WERI-Rb-1 (cell line): ENCODE data around the gene GBX2.

Experiments
- DNase-seq: peaks from one replicate; pipeline ENCODE4 v3.0.0-alpha.2; 2020
- H3K27ac ChIP-seq: fragments of 250-450 bp; sonication (Bioruptor Pico); 2 replicates; pipeline ENCODE4 v1.5.1; 2020; ENCODE audit warnings: mild to moderate bottlenecking, moderate library complexity
- H3K27me3 ChIP-seq: fragments of 250-450 bp; sonication (Bioruptor Pico); 2 replicates; pipeline ENCODE4 v1.5.1; 2021; ENCODE audit warnings: mild to moderate bottlenecking, low read depth, moderate library complexity; ENCODE audit not compliant: insufficient read depth, severe bottlenecking
- H3K36me3 ChIP-seq: fragments of 250-450 bp; sonication (Bioruptor Pico); 2 replicates; pipeline ENCODE4 v1.5.1; 2020; ENCODE audit warnings: mild to moderate bottlenecking, moderate library complexity
- H3K4me3 ChIP-seq: 2 replicates; pipeline ENCODE4 v1.5.1; 2011; ENCODE audit warnings: low read depth, mild to moderate bottlenecking, control low read depth, low read length
- H3K9me3 ChIP-seq: fragments of 250-450 bp; sonication (Bioruptor Pico); 2 replicates; pipeline ENCODE4 v1.5.1; 2021; ENCODE audit warnings: mild to moderate bottlenecking, moderate library complexity; ENCODE audit not compliant: severe bottlenecking
- CTCF ChIP-seq: IDR thresholded peaks from 2 replicates; pipeline ENCODE4 v1.5.1; 2011; ENCODE audit warnings: low read depth, mild to moderate bottlenecking, control low read depth, inconsistent platforms, low read length

The GBX2 gene

DNA sequence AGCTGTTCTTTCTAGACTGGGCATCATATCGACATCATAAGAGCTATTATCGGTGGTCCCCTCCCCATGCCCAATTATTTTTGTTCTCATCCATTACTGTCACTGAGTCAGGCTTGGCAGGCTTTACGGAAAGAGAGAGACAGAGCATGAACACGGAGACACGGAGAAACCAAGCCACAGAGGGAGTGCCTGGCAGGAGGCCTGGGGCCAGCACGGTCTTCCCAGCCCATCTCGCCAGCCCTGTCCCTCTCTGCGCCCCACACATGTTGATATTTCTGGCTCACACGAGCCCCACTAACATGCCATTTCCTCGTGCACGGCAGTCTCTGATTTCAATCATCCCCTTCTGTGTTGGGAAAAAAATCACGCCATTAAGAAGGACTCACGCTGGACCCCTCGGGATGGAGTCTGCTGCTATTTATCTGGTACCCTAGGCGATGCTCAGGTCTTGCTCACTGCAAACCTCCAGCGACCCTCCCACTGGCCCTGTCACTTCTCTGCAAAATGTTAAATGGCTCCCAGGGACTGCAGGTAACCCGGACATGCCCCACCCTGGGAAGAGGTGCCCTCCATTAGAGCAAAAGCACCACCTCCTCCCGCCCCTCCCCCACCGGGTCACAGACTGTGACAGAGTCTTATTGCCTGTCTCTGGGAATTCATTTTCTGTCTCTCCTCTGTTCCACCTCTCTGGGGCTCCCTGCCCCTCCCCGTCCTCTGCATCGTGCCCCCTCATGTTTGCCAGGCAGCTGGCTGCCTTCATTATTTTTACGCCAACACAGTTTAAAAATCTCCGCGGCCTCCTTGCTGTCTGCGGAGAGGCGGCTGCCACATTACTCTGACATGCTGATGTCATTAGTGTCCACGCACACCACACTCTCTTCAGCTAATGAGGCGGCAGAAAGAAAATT lies 40.1 kb upstream of the GBX2 start:
- TF ChIP-seq CTCF, result no peak
- Histone ChIP-seq H3K36me3 (no peaks in the 10 kb centered on the region), H3K4me3 (no peak overlapping the region), H3K27me3 (peaks cover 44% of the 10 kb centered on the region), H3K27ac (no peak overlapping the region), H3K9me3 (peaks cover 6% of the 10 kb centered on the region)
- DNase-seq, result no peak

GRCh38 chr2:236207472-236207871 lies 39.3 kb upstream of the GBX2 start:
- Histone ChIP-seq H3K9me3 (peaks cover 6% of the 10 kb centered on the region), H3K4me3 (no peak overlapping the region), H3K27me3 (peaks cover 40% of the 10 kb centered on the region), H3K36me3 (no peaks in the 10 kb centered on the region), H3K27ac (no peak overlapping the region)
- DNase-seq, result no peak
- no peak for TF ChIP-seq CTCF

- H3K36me3 ChIP-seq, result no peaks in the 10 kb centered on the region
- no peak for DNase-seq
- no peak for TF ChIP-seq CTCF
- H3K27me3 ChIP-seq, result peaks cover 39% of the 10 kb centered on the region
- H3K27ac ChIP-seq, result no peak overlapping the region
- H3K4me3 ChIP-seq, result no peak overlapping the region
- peaks cover 6% of the 10 kb centered on the region for H3K9me3 ChIP-seq
Observed at GRCh38 chr2:236205867-236206645, 37.9 kb upstream of the GBX2 start.

DNA sequence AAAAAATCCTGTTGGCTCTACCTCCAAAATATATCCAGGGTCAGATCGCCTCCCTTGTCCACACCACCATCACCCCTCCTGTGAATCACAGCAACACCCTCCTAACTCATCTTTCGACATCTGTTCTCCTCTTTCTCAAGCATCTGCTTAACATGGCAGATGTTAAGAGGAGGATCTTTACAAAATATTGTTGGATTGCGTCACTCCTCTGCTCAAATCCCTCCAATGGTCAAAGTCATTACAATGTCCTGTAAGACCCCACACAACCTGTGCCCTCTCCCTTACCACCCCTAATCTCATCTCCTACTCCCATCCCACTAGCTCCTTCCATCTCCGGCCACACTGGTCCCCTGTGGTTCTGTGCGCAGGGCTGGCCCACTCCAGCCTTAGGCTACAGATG lies 36.8 kb upstream of the GBX2 start:
- peaks cover 6% of the 10 kb centered on the region for H3K9me3 ChIP-seq
- no peak overlapping the region for H3K27ac ChIP-seq
- no peak overlapping the region for H3K4me3 ChIP-seq
- no peaks in the 10 kb centered on the region for H3K36me3 ChIP-seq
- no peak for DNase-seq
- TF ChIP-seq CTCF, result no peak
- peaks cover 31% of the 10 kb centered on the region for H3K27me3 ChIP-seq

DNA sequence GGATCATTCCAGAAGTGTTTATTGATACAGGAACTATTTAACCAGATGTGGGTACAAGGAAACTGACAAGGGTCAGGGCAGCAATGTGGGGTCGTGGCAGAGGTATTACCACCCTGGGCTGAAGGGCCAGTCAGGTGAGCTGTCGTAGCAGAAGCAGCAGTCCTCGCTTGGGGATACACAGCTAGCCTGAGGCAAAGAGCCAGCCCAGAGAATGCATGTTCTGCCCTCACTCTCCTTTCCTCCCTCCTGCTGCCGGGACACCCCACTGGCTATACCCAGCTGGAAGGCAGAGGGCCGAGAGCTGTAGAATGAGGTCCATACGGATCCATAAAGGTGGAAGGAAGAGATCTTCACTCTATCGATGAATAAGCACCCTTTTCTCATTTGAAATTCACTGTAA lies 32.2 kb upstream of the GBX2 start:
- Histone ChIP-seq H3K27me3 (peaks cover 9% of the 10 kb centered on the region), H3K27ac (no peak overlapping the region), H3K9me3 (peaks cover 2% of the 10 kb centered on the region), H3K36me3 (no peaks in the 10 kb centered on the region), H3K4me3 (no peak overlapping the region)
- DNase-seq, result no peak
- no peak for TF ChIP-seq CTCF
